SW480 (cell line): ENCODE measurements around the gene KLHL14.
"Not testable (repeated sequence)": the region's sequence is repeated elsewhere in the genome, so short reads cannot be mapped to it uniquely, and the experiment has no call there.

Source experiments
- DNase-seq: peaks from one replicate; pipeline ENCODE4 v3.0.0-alpha.2; 2016; ENCODE audit warnings: low spot score

KLHL14 gene

GRCh38 chr18:32714571-32715148, 58.2 kb downstream of the KLHL14 start:
- peak; percentile 55 for DNase-seq

DNA sequence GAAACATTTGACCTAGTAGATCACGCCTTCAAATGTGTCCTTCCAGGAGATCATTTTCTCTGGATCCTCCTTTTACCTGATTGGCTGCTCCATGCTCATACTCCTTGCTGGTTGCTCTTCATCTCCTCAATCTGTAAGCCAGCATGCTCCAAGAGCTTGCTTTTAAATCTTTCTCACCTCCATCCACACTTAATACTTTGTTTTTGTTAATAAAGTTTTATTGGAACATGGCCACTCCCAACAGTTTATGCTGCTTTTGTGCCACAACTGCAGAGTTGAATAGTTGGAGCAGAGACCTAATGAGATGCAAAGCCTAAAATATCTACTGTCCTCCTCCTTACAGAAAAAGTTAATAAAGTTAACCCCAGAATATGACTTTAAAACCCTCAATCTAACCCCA, 60.0 kb downstream of the KLHL14 start:
- DNase-seq: no peak

DNA sequence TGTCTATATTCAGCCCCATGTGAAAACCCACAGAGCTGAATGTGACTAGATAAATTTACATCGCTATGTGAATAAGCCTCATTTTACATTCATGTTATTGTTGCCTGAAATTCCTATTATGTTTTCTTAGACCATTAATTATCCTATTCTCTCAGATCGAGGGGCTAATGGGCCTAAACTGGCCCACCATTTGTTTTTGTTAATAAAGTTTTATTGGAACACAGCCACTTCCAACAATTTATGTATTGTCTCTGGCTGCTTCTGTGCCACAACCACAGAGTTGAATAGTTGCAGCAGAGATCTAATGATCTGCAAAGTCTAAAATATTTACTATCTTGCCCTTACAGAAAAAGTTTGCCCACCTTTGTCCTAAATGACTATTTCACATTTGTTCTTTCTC, 61.0 kb downstream of the KLHL14 start:
- DNase-seq: no peak

DNA sequence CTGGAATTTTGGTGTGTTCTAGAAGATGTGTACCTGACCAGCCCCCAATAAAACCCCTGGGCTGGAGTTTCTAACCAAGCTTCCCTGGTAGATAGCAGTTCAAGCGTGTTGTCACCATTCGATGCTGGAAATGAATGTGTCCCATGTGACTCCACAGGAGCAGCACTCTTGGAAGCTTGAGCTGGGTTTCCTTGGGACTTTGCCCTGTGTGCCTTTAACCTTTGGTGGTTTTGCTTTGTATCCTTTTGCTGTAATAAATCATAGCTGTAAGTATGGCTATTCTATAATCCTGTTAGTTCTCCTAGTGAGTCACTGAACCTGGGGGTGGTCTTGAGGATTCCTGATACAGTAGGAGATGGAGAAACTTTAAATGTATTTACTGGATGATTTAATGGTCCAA, 65.2 kb downstream of the KLHL14 start:
- no peak for DNase-seq

DNA sequence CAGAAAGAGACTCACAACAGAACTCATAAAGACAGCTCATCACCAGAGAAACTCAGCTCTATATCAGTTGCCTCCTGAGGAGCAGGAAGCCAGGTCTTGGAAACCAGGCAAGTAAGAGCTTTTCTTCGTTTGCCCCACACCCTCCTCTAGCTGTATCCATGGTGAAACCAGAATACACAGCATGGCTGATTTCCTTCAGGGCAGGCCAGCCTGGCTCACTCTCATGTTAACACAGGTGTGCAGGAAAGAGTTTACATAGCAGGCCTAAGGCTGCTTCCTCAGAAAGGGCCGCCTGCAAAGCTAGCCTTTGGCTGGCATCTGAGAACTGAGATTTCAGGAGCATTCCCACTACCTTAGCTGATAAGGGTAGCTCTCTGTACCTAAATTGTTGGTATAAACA, 65.7 kb downstream of the KLHL14 start:
- DNase-seq: no peak

DNA sequence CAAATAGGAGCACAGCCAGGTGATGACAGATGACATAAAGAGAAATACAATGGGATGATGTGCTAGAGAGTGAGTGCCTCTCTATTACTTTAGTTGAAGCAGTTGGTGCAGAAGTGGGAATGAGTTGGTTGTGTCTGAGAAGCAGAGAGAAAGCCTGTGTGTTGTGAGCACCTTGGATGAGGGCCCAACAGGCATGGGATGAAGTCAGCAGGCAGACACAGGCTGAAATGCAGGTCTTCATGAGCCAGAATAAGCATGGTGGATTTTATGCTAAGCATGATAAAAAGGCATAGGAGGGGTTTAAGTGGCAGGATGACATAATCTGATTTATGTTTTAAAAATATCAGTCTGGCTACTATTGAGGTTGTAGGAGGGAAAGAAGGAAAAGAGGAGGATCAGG, 71.5 kb downstream of the KLHL14 start:
- no peak for DNase-seq

GRCh38 chr18:32698153-32698552, 74.7 kb downstream of the KLHL14 start:
- DNase-seq: no peak

DNA sequence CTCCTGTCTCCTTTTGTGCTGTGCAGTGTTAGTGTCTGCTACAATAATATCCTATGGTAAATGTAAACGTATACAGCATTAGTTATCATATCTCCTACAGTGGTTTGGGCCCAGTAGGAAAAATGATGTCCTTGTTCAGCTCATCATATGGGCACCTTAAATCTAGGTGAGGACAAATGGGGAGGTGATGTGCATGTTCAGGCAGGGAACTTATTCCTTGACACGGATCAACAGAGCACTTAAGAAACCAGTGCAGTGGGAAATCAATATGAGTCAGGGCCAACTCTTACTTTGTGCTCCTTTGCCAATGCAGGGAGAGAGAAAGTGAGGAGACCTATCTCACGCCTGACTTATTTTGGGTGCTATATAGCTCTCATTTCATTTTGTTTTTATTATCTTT, 76.4 kb downstream of the KLHL14 start:
- DNase-seq: no peak

DNA sequence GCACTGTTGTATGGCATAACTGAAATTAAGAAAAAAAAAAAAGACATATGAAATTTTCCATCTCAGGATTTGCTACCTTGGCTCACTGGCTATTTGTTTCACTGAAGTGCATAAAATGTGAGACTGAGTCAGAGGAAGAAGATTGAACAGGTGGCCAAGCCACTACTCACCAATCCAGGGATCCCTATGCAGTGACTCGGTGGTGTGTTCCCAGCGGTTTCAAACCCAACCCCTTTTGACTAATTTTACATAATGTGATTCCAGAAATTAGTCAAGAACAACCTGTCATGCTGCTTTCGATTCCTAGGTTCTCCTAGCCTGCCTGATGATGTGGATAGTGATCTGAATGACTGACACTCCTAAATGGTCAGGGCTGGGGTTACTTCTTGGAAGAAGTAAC, 77.3 kb downstream of the KLHL14 start:
- no peak for DNase-seq

DNA sequence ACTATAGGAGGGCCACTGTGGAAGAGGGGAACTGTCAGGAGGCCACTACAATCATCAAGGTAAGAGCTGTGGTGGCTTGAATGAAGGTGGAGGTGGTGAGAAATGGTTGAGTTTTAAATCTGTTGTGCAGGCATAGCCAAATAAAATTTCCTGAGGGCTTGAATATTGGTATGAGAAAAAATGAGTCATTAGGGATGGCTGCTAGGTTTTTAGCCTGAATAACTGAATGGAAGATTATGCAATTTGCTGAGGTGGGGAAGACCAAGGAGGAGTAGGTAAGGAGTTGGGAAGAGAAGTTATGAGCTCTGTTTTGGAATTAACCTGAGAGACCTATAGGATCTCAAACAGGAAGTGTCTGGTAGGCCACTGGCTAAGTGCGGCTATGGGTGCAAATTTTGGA, 84.0 kb downstream of the KLHL14 start:
- DNase-seq: no peak

GRCh38 chr18:32684940-32685339, 87.9 kb downstream of the KLHL14 start:
- DNase-seq: no peak

GRCh38 chr18:32684096-32684495, 88.7 kb downstream of the KLHL14 start:
- DNase-seq: no peak

GRCh38 chr18:32683044-32683443, 89.8 kb downstream of the KLHL14 start:
- no peak for DNase-seq

DNA sequence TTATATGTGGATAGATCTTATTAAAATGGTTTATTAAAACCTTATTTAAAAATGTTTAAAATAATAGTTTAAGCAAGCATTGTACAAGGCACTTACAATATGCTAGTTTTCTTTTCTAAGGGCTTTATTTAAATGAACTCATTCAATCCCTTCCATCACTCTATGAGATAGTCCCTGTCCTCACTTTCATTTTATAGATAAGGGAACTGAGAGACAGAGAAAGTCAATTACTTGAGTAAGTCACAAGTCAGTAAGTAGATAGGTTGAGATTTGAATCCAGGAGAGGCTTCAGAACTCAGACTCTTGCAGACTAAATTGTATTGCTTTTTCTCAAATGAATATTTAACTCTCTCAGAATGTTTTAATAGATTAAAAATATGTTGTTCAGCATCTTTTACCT, 95.2 kb downstream of the KLHL14 start:
- DNase-seq: no peak

DNA sequence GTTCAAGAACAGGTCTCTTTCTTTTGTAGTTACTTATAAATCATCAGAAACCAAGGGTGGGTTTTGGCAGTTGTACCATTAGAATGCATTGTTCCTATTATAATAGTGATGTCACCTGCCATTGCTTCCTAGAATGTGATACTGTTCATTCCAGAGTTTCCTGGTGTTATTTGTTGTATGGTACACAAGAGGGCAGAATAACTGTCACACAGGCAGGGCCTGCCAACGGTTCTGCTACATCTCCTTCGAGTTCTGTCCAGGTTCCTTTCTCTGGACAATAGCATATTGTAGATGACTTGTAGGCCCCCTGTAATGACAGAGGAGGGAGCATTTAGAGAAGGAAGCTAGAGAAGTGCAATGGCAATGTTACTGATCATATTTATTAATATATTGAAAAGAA, 98.3 kb downstream of the KLHL14 start:
- peak; percentile 18 for DNase-seq

GRCh38 chr18:32672398-32672797, 100.4 kb downstream of the KLHL14 start:
- no peak for DNase-seq

- no peak for DNase-seq
Measured at GRCh38 chr18:32670727-32671126, 102.1 kb downstream of the KLHL14 start.

- DNase-seq: no peak
Measured at GRCh38 chr18:32669549-32670165, 103.2 kb downstream of the KLHL14 start.

DNA sequence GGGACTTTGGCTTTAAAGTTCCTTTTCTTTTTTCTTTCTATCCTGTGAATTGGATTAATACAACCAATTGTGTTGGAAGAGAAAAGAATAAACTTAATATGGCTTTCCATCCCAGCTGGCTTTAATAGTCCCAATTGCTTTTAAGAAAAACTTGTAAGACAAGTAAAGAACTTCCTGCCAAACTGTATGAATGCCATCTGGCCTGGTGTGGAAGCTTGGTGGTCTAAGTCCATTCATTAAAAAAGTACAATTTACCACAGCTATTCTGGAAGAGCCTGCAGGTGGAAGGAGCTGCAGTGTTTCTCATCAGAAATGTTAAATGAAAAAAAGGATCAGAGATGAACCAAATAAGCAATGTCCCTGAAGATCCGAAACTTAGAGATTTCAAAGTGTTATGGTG, 103.9 kb downstream of the KLHL14 start:
- DNase-seq: no peak

DNA sequence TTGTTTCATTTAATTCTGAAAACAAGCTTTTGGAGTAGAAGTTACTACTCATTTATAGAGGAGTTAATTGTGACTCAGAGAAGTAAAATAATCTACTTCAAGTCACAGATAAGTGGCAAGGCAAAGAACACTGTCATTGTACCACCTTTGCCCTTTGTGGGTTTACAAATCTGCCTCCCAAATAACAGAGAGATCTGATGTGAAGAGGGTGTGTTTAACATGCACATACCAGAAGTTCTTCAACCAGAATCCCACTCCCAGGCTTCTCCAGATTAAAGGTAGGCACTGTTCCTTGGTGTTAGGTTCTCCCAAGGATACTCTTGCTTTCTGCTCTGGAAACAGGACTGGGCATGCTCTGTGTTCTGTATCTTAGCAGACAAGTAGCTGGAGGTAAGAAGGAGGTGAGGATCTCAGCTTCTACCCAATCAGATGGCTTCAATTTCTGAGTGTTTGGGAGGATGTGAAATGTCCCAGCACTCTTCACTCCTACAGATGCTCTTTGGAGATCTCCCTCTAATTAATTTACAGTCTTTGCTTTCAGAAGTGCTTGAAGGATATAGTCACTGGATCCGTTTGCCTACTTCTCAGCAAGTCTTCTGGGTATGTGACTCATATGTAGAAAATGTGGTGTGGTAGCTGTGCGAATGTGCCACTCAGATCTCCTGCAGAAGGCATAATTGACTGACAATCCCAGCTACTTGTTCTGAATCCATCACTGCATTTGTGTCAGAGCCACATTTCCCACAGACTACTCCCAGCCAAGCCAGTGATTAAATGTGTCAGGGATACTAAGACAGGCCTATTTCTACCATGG, 111.1 kb downstream of the KLHL14 start:
- peak; percentile 17 for DNase-seq

DNA sequence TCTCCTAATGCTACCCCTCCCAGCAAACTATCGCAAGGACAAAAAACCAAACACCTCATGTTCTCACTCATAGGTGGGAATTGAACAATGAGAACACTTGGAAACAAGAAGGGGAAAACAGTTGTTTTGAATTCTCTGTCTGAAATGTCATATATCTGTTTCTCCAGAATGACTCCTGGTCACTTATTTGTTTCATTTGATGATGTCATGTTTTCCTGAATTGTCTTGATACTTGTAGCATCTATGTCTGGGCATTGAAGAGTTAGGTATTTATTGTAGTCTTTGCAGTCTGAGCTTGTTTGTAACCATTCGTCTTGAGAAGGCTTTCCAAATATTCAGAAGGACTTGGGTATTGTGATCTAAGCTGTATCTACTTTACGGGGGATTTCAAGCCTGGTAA, 118.3 kb downstream of the KLHL14 start:
- not testable (repeated sequence) for DNase-seq

- DNase-seq: not testable (repeated sequence)
Measured at GRCh38 chr18:32637659-32638058, 135.2 kb downstream of the KLHL14 start.

DNA sequence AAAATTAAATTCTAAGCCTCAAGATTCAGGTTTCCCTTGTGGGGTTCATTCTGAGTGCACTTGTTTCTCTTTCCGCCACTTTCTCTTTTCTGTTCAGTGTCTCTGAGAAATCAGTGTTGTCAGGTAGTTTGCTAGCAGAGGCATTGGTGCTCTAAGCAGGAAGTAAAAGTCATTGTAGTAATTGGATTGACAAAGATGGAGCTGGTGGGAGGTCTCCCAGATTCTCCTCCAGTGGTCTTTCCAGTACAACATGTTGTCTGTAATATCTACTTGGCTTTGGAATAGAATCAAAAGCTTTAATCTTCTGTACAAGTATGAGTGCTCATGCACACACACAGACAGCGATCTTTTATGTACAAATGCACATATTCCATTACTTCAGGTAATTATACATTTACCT, 135.6 kb downstream of the KLHL14 start:
- no peak for DNase-seq
